Lung (tissue), 12 donors: ENCODE measurements around the gene DZANK1. TPM values are rescaled to one million over a fixed set of nuclear protein-coding genes. Genes with fewer than 3 reads are reported as not detected.

Source experiments
- ATAC-seq: fragments of 200-7000 bp; cut with Tn5 transposase; one replicate; pipeline ENCODE4 v1.9.1; 2020; ENCODE audit warnings: moderate number of reproducible peaks; ENCODE audit not compliant: insufficient read depth, low FRiP score
- DNase-seq, 3 donors: peaks; one replicate each; pipeline ENCODE4 v3.0.0-alpha.2; 2013 to 2017
- H3K27ac ChIP-seq, 2 donors: one replicate each; pipeline ENCODE4 v1.5.1; 2013; ENCODE audit warnings: mild to moderate bottlenecking in 2 of 2, moderate library complexity in 2 of 2, control low read depth in 1 of 2, inconsistent platforms in 1 of 2, low read depth in 1 of 2, low read length in 1 of 2
- H3K27me3 ChIP-seq, 3 donors: one replicate each; pipeline ENCODE4 v1.5.1; 2013; ENCODE audit warnings: low read length in 2 of 3; ENCODE audit not compliant: control insufficient read depth in 3 of 3, insufficient read depth in 3 of 3
- H3K36me3 ChIP-seq, 4 donors: one replicate each; pipeline ENCODE4 v1.5.1; 2013; ENCODE audit warnings: low read length in 4 of 4, mild to moderate bottlenecking in 1 of 4, moderate library complexity in 1 of 4; ENCODE audit not compliant: control insufficient read depth in 4 of 4, insufficient read depth in 4 of 4
- H3K4me1 ChIP-seq, 5 donors: one replicate each; pipeline ENCODE4 v1.5.1; 2013; ENCODE audit warnings: low read length in 5 of 5, mild to moderate bottlenecking in 2 of 5, moderate library complexity in 1 of 5; ENCODE audit not compliant: control insufficient read depth in 5 of 5, insufficient read depth in 5 of 5
- H3K4me3 ChIP-seq: one replicate; pipeline ENCODE4 v1.5.1; 2013; ENCODE audit warnings: mild to moderate bottlenecking, control low read depth, moderate library complexity
- H3K9ac ChIP-seq, 2 donors: one replicate each; pipeline ENCODE4 v1.5.1; 2013; ENCODE audit warnings: low read length in 2 of 2, control low read depth in 1 of 2; ENCODE audit not compliant: insufficient read depth in 1 of 2
- H3K9me3 ChIP-seq, 4 donors: one replicate each; pipeline ENCODE4 v1.5.1; 2013; ENCODE audit warnings: low read length in 3 of 4, mild to moderate bottlenecking in 1 of 4, moderate library complexity in 1 of 4; ENCODE audit not compliant: control insufficient read depth in 4 of 4, insufficient read depth in 3 of 4
- CTCF ChIP-seq: IDR thresholded peaks from 2 replicates; pipeline ENCODE4 v1.5.1; 2012; ENCODE audit warnings: mild to moderate bottlenecking; ENCODE audit errors: control extremely low read depth, extremely low read depth
- WGBS, 2 donors: extraction: QIAGEN DNeasy Blood & Tissue Kit; methylation state at CpG; one replicate each; pipeline ENCODE4 v1.1.7; 2013; 5-methylcytosine and 5-hydroxymethylcytosine counted together
- polyA plus RNA-seq, 2 donors: library from polyadenylated mRNA; stranded (reverse); fragments of 200-250 nt; gene quantifications; one replicate each; pipeline ENCODE4 v1.2.1, GENCODE V29; 2013
- total RNA-seq, 2 donors: library from RNA; depleted of rRNA in 1 of 2; stranded (reverse); fragments of >200 nt in 1 of 2; gene quantifications; one replicate each; pipeline ENCODE4 v1.2.1, GENCODE V29; 2014 to 2021
- donor health status: control.
- donor health status: control.
- donor health status: Bipolar disorder and iron deficiency.
- donor health status: healthy.
- donor health status: DM: yes; HTN: yes; CAD: no.

Gene DZANK1
- total and polyA plus RNA-seq, 4 donors = 1.8 to 7.6 (median 4.7) TPM

DNA sequence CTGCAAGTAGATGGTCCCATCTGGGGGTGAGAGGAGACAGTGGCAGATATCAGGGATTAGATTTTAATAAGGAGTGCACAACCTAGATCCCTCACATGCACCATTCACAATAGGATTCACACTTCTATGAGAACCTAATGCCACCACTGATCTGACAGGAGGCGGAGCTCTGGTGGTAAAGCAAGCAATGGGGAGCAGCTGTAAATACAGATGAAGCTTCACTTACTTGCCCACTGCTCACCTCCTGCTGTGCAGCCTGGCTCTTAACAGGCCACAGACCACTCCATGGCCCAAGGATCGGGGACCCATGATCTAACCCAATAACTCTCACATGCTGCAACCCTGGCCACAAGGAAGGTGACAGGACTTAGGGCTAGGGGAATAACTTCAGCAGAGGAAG, 103.1 kb downstream of the DZANK1 start:
- no peak for DNase-seq
- TF ChIP-seq CTCF = no peak
- ATAC-seq = no peak
- H3K36me3 ChIP-seq = no peaks in the 10 kb centered on the region
- H3K27me3 ChIP-seq = no peaks in the 10 kb centered on the region
- H3K27ac ChIP-seq = no peak overlapping the region
- peaks cover 0 to 3% (median 0%) of the 10 kb centered on the region in 5 donors for H3K4me1 ChIP-seq
- WGBS, 2 donors = 81 to 89% methylated on average over 2 of the region's 2 CpGs
- H3K4me3 ChIP-seq = no peak overlapping the region
- H3K9ac ChIP-seq = no peak overlapping the region
- H3K9me3 ChIP-seq = no peaks in the 10 kb centered on the region

- ATAC-seq = no peak
- 92 to 93% methylated on average over 13 of the region's 13 CpGs for WGBS, 2 donors
- no peak for DNase-seq
These were observed 103.9 kb downstream of the DZANK1 start for GRCh38 chr20:18362916-18363315.

GRCh38 chr20:18361678-18362077, 105.2 kb downstream of the DZANK1 start:
- Histone ChIP-seq H3K27ac (no peak overlapping the region), H3K27me3 (no peaks in the 10 kb centered on the region), H3K4me1 (peaks cover 0 to 3% (median 0%) of the 10 kb centered on the region in 5 donors), H3K4me3 (no peak overlapping the region), H3K9ac (no peak overlapping the region), H3K9me3 (no peaks in the 10 kb centered on the region), H3K36me3 (no peaks in the 10 kb centered on the region)
- no peak for DNase-seq
- ATAC-seq = no peak
- no peak for TF ChIP-seq CTCF
- 84 to 90% methylated on average over 1 of the region's 1 CpG for WGBS, 2 donors

More at GRCh38 chr20:18362916-18363315, 103.9 kb downstream of the DZANK1 start:
- H3K4me1 ChIP-seq = peaks cover 0 to 3% (median 0%) of the 10 kb centered on the region in 5 donors
- no peak for TF ChIP-seq CTCF
- H3K27ac ChIP-seq = no peak overlapping the region
- H3K9ac ChIP-seq = no peak overlapping the region
- no peak overlapping the region for H3K4me3 ChIP-seq
- H3K36me3 ChIP-seq = no peaks in the 10 kb centered on the region
- H3K27me3 ChIP-seq = no peaks in the 10 kb centered on the region
- H3K9me3 ChIP-seq = no peaks in the 10 kb centered on the region

DNA sequence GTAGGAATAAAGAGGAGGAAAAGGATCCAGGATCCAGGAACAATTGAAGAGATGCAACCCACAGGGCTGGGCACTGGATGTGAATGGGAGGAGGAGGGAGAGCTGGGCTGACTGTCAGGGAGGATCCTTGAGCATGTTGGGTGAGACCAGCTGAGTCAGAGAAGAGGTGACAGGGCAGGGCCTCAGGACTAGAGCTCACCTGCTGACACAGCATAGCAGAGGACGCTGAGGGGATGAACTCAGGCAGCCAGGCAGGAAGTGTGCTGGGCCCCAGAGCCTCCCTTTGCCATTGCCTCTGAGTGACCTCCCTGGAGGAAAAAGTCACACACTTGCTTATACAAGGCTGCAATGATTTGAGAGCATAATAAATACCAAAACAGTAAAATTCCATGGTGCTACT, 106.2 kb downstream of the DZANK1 start:
- H3K4me3 ChIP-seq = no peak overlapping the region
- no peak overlapping the region for H3K9ac ChIP-seq
- whole genome bisulfite sequencing, 2 donors = 24 to 44% methylated on average over 1 of the region's 1 CpG
- H3K36me3 ChIP-seq = no peaks in the 10 kb centered on the region
- DNase-seq (no peak), ATAC-seq (no peak)
- no peaks in the 10 kb centered on the region for H3K27me3 ChIP-seq
- peaks cover 0 to 1% (median 0%) of the 10 kb centered on the region in 5 donors for H3K4me1 ChIP-seq
- no peaks in the 10 kb centered on the region for H3K9me3 ChIP-seq
- TF ChIP-seq CTCF = no peak
- H3K27ac ChIP-seq = no peak overlapping the region
